GM12801 (cell line): ENCODE results near the gene TCF12.

ENCODE experiments used
- TF ChIP-seq, protein P1 (sequence below): IDR thresholded peaks from one replicate; pipeline ENCODE4 v1.5.1; 2011; ENCODE audit warnings: control low read depth; ENCODE audit not compliant: insufficient read length; ENCODE audit errors: extremely low read depth

TCF12 gene

DNA sequence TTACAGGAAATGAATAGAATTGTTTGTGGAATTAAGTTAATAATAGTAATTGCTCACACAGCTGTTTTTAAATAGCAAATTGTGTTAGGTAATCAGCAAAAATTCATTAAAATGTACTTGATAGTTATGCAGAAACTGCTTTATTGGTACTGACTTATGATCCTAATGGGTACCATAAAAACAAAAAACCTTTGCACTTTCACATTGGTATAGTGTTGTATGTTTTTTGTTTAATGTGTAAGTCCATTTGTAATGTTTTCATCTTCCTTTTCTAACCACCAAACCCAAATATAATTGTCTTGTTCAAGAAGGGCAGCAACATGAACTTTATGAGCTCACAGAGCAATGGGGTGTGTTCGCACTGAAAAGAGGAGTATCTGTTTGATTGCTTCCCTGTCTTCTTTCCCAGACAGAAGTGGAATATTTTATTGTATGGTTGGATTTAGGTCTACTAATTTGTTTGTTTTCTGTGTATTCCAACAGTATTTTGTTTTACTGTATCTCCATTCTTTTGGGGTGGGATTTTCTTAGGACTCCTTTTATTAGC lies 135.8 kb downstream of the TCF12 start:
- TF ChIP-seq, protein P1, sequence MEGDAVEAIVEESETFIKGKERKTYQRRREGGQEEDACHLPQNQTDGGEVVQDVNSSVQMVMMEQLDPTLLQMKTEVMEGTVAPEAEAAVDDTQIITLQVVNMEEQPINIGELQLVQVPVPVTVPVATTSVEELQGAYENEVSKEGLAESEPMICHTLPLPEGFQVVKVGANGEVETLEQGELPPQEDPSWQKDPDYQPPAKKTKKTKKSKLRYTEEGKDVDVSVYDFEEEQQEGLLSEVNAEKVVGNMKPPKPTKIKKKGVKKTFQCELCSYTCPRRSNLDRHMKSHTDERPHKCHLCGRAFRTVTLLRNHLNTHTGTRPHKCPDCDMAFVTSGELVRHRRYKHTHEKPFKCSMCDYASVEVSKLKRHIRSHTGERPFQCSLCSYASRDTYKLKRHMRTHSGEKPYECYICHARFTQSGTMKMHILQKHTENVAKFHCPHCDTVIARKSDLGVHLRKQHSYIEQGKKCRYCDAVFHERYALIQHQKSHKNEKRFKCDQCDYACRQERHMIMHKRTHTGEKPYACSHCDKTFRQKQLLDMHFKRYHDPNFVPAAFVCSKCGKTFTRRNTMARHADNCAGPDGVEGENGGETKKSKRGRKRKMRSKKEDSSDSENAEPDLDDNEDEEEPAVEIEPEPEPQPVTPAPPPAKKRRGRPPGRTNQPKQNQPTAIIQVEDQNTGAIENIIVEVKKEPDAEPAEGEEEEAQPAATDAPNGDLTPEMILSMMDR = no peak

DNA sequence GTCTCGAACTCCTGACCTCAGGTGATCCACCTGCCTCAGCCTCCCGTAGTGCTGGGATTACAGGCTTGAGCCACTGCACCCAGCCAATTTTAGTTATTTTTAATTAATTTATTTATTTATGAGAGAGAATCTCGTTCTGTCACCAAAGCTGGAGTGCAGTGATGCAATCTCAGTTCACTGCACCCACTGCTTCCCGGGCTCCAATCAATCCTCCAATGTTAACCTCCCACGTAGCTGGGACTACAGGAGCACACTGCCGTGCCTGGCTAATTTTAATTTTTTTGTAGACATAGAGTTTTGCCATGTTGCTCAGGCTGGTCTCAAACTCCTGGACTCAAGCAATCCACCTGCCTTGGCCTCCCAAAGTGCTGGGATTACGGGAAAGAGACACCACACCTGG lies 137.9 kb downstream of the TCF12 start:
- TF ChIP-seq, protein P1 = no peak

DNA sequence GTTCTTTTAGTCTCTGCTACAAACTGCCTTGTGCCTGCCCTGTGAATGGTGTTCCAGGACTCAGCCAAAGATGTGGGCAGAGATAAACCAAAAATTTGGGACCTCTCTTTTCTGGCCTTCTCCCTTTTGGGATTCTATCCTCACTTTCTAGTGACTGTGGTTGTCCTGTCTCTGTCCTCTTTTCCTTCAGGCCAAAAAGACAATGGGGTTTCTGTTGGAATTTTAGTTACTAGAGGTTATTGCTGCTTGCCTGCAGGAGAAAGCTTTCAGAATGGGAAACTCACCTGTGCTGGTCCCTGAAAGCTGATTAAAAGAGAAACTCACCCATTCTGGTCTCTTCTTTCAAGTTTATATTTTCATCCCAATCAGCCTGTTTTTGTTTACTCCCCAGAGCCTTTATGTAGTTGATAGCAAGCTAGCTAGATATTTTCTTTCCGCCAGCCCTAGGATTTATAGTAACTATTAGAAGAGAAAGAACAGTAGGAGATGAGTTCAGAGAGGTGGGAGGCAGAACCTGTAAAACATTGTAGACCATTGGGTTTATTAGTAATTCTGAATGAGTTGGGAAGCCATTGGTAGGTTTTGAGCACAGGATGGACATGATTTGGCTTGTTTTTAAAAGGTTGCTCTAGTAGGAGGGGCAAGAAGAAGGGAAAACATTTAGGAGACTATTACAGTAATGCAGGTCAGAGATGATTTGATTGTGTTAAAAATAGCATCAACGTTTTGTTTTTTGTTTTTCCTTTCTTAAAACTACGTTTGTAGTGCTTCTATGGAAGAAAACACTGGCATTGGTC lies 138.9 kb downstream of the TCF12 start:
- TF ChIP-seq, protein P1 = no peak

DNA sequence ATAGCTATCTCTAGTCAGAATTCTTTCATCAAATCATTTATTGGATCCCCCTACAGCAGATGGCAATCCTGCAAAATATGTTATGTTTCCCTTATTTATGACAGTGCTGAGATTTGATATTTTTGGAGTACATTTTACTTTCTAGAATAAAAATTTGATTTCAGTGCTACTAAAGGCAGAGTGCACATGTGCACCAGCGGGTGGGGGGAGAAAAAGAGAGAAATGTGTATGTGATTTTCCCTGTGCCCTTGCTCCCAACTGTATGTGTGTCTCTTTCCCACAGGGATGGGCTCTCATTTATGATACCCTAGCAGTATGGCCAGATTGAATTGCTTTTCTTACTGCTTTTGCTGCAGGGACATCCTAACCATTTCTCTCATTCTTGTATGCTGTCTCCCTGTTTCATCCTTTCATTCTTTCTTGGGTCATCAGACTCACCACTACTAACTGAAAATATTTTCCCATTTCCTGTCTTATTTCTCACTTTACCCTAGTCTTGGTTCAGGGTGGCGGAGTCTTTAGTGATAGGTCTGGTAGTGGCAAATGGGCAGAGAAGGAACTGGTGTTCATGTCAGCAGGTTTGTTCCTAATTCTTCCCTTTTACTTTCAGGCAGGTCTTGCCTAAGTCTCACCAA lies 140.7 kb downstream of the TCF12 start:
- TF ChIP-seq, protein P1 = no peak

DNA sequence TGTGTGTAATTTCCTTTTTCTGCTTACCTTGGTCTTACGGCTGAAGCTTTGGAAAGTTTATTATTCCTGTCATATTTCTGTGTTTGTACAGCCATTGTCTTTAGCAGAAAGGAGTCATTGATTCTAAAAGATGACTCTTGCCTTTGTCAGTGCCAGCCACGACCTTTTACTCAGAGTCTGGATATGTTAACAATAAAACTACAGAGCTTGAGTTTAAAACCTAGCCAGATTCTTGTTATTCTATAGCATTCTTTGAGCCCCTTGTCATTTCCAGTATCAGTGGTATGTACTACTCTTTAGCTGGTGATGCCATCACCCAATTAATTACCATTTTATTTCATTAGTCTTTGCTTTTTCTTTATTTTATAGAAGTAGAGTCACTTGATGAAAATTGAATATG lies 142.4 kb downstream of the TCF12 start:
- TF ChIP-seq, protein P1 = no peak

DNA sequence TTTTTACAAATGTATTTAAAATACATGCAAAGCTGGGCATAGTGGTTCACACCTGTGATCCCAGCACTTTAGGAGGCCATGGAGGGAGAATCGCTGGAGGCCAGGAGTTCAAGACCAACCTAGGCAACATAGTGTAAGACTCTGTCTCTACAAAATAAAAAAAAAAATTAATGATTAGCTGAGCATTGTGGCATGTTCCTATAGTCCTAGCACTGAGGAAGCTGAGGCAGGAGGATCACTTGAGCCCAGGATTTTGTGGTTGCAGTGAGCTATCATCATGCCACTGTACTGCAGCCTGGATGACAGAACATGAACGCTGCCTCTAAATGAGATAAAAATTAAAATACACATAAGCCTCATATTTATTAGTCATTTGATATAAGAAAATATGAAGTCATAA lies 142.8 kb downstream of the TCF12 start:
- TF ChIP-seq, protein P1 = no peak

DNA sequence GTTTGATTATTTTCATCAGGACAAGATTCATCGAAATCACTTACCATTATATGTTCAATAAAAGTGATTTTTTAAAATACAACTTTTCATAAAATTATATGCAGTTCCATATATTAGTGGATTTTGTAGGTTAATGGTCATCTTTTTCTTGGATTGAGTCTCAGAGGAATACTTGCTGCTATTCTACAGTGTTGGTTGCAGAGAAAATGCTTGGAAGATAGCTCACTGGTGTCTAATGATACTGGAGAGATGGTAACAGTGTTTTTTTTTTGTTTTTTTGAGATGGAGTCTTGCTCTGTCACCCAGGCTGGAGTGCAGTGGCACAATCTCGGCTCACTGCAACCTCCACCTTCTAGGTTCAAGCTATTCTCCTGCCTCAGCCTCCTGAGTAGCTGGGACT lies 143.3 kb downstream of the TCF12 start:
- TF ChIP-seq, protein P1 = no peak
